T47D (cell line): Measurements from ENCODE around the gene THRSP.
"Not testable (repeated sequence)": the region's sequence is repeated elsewhere in the genome, so short reads cannot be mapped to it uniquely, and the experiment has no call there.

Experiments used
- DNase-seq, 2 experiments: peaks; one replicate each; pipeline versions ENCODE4 v3.0.0 to v3.0.0-alpha.2; 2011 to 2012; ENCODE audit warnings: low read depth in 1 of 2, low spot score in 1 of 2
- JUND ChIP-seq: IDR thresholded peaks from 2 replicates; pipeline ENCODE4 v1.6.1; 2012; ENCODE audit warnings: low read depth
- in situ Hi-C: cut with HindIII; loops from 2 replicates; pipeline ENCODE4 v1.10.0; 2016; ENCODE audit warnings: low sequenced_read_pairs, low pct_unique_long_range_greater_than_20kb

The THRSP gene

DNA sequence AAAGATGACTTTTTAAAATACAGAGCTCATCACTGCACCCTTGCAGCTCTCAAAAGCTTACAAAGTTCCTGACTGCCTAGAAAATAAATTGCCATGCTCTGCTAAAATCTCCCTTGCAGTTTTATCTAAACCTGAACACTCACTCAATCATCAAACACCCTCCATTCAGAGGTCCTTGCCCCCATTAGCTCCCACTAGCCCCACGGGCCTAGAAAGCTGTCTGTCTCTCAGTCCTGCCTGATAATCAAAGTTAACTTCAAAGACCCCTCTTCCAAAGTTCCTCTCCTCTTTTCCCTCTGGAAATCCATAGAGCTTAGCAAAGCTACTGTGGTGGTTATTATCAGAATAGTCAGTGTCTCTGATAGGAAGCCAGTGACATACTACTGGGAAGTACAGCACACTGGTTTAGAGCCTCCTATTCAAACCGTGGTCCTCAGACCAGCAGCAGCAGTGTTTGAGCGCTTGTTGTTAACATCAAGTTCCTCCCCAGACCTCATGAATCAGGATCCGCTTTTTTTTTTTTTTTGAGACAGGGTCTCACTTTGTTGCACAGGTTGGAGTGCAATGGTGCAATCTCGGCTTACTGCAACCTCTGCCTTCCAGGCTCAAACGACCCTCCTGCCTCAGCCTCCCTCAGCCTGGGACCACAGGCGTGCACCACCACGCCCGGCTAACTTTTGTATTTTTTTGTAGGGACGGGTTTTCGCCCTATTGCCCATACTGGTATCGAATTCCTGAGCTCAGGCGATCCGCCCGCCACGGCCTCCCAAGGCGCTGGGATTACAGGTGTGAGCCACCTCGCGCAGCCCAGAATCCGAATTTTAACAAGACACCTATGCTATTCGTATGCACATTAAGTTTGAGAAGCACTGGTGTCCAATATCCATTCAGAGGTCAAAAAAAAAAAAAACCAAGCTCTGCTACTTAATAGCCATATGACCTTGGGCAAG is 14.8 kb downstream of the THRSP start:
- in situ Hi-C loops = no loop called here
- no peak for DNase-seq
- TF ChIP-seq JUND = no peak

DNA sequence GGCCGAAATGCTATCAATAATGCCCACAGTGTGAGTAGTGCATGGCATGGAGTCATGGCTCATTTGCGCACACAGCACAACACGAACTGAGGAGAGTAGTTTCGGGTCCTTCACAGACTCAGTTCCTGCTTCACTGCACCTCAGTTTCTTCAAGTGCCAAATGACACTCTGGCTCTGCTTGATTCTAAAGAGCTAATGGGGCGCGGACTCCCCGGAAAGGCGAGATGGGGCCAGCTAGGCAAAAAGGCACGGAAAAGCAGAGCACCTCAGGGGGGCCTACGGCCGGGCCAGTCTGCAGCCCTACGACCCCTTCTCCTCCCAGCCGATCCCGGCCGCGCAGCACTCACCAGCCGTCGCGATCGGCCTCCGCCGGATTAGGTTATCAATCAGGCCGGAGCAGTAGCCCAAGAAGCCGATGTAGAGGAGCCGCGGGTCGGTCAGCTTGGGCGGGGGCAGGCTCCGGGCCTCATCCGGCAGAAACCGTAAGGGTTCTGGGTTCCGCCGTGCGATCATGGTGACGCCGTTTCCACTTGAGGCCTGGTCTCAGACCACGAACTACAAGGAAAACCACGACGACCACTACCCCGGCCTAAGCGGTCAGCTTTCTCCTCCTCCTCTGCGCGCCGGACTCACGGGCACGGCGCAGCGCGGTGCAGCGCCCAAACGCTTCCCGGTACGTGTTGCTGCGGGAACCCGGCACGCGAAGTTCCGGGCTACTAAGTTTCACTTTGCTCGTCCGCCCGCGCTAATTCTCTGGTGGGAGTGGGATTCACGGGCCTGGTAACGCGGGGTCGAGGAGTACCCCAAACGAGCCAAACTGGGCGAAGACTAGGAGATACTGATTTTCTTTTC is 15.8 kb downstream of the THRSP start, which contains the start of gene NDUFC2:
Gene NDUFC2 (minus strand): TSS at position 631 of the 852 bp plus-strand sequence. CDS start 118 bp downstream, at position 513.
- no peak for TF ChIP-seq JUND
- peak; percentile 77 to 90 for DNase-seq
- in situ Hi-C loops = no loop called here

DNA sequence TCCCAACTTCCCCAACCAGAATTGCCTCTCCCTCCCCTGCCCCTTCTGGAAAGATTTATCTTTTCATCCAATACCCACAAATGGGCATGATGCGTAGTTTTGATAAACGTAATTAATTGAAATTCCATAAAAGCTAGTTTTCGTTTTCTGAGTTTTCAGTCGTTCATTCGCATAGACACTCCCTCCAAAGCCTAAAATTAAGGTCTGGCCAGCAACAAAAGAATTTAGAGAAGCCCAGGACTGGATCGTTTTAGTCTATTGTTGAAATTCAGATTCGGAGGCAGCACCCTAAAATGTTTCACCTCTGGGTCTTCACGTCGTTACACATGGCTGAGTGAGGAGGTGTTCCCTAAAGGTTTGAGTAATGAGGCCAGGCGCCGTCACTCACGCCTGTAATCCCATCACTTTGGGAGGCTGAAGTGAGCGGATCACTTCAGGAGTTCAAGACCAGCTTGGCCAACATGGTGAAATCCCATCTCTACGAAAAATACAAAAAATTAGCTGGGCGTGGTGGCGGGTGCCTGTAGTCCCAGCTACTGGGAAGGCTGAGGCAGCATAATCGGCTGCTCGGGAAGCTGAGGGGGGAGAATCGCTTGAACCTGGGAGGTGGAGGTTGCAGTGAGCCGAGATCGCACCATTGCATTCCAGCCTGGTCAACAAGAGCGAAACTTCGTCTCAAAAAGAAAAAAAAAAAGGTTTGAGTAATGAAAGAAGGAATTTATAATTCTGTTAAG is 16.6 kb downstream of the THRSP start:
- no peak for DNase-seq
- no peak for TF ChIP-seq JUND
- in situ Hi-C loops = no loop called here

DNA sequence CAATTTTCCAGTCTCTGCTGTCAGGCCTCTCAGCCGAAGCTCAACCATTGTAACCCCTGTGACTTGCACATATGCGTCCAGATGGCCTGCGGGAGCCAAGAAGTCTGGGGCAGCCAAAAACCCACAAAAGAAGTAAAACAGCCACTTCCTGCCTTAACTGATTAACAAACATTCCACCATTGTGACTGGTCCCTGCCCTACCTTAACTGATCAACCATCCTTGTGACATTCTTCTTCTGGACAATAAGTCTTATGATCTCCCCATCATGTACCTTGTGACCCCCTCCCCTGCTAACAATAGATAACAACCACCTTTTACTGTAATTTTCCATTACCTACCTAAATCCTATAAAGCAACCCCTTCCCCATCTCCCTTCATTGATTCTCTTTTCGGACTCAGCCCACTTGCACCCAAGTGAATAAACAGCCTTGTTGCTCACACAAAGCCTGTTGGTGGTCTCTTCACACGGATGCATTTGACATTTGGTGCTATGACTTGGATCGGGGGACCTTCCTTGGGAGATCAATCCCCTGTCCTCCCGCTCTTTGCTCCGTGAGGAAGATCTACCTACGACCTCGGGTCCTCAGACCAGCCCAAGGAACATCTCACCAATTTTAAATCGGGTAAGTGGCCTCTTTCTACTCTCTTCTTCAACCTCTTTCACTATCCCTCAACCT is 17.3 kb downstream of the THRSP start:
- in situ Hi-C loops = no loop called here
- TF ChIP-seq JUND = no peak
- no peak for DNase-seq

DNA sequence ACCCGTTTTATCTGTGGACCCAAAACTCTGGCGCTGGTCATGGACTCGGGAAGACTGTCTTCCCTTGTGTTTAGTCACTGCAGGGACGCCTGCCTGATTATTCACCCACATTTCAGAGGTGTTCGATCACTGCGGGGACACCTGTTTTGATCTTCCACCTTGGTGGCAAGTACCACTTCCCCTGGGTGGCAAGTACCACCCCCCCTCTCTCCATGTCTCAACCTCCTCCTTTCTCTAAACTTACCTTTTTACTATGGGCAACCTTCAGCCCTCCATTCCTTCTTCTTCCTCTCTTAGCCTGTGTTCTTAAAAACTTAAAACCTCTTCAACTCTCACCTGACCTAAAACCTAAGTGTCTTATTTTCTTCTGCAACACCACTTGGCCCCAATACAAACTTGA is 17.9 kb downstream of the THRSP start:
- no peak for DNase-seq
- TF ChIP-seq JUND = no peak
- in situ Hi-C loops = no loop called here

DNA sequence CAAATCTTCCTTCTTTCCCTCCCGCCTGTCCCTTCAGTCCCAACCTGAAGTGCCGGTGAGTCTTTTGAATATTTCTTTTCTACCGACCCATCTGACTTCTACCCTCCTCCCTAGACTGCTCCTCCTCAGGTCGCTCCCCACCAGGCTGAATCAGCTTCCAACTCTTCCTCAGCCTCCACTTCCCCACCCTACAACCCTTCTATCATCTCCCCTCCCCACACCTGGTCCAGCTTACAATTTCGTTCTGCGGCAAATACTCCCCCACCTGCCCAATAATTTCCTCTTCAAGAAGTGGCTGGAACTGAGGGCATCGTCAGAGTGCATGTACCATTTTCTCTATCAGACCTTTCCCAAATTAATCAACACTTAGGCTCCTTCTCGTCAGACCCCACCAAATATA is 18.5 kb downstream of the THRSP start:
- in situ Hi-C loops = no loop called here
- no peak for DNase-seq
- no peak for TF ChIP-seq JUND

DNA sequence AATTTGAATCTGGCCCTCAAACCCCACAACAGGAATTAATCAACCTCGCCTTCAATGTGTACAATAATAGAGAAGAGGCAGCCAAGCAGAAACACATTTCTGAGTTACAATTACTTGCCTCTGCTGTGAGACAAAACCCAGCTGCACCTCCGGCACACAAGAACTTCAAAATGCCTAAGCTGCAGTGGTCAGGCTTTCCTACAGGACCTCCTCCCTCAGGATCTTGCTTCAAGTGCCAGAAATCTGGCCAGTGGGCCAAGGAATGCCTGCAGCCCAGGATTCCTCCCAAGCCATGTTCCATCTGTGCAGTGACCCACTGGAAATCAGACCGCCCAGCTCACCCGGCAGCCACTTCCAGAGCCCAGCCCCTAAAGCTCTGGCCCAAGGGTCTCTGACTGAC is 19.4 kb downstream of the THRSP start:
- in situ Hi-C loops = no loop called here
- no peak for TF ChIP-seq JUND
- no peak for DNase-seq

DNA sequence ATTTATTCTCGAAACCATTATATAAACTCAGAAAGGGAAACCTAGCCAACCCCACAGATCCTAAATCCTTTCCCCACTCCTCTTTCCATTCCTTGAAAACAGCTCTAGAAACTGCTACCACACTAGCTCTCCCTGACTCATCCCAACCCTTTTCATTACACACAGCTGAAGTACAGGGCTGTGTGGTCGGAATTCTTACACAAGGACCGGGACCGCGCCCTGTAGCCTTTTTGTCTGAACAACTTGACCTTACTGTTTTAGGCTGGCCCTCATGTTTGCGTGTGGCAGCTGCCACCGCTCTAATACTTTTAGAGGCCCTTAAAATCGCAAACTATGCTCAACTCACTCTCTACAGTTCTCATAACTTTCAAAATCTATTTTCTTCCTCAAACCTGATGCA is 20.8 kb downstream of the THRSP start:
- DNase-seq, in situ Hi-C loops: not testable (repeated sequence)

DNA sequence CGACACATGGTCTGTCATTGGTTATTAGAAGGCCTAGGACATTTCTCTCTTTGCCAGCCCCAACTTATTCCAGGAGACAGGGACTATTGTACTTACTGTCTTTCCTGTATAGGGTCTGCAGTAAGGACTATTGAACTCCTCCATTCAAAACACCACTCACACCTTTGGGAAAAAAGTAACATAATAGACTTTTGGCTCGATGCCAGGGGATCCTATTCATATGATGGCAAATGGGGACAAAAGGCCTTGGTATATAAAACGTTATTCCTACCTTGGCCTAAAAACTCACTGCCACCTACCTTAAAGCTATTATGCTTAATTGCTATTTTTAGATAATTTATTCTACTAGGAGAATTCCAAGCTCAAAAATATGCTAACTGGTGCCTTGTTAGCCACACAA is 22.3 kb downstream of the THRSP start:
- no peak for TF ChIP-seq JUND
- no peak for DNase-seq
- in situ Hi-C loops = no loop called here

DNA sequence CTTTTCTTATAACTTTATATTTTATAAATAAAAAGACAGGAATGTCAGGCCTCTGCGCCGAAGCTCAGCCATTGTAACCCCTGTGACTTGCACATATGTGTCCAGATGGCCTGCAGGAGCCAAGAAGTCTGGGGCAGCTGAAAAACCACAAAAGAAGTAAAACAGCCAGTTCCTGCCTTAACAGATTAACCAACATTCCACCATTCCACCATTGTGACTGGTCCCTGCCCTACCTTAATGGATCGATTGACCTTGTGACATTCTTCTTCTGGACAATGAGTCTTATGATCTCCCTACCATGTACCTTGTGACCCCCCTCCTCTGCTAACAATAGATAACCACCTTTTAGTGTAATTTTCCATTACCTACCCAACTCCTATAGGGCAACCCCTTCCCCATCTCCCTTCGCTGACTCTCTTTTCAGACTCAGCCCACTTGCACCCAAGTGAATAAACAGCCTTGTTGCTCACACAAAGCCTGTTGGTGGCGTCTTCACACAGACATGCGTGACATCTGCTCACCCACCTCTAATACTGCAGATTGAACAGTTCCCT is 22.9 kb downstream of the THRSP start:
- DNase-seq, in situ Hi-C loops: not testable (repeated sequence)

DNA sequence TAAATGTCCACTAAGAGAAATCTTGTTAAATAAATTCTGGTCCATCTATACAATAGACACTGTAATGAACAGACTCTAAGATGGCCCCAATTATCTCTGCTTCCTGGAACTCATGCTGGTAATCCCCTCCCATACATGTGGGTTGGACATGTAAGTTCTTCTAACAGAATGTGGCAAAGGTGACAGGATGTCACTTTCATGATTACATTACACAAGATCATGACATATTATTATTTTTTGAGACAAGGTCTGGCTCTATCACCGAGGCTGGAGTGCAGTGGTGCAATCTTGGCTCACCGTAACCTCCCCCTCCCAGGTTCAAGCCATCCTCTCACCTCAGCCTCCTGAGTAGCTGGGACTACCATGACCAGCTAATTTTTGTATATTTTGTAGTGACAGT is 30.6 kb downstream of the THRSP start:
- no peak for DNase-seq
- no peak for TF ChIP-seq JUND
- in situ Hi-C loops = no loop called here

DNA sequence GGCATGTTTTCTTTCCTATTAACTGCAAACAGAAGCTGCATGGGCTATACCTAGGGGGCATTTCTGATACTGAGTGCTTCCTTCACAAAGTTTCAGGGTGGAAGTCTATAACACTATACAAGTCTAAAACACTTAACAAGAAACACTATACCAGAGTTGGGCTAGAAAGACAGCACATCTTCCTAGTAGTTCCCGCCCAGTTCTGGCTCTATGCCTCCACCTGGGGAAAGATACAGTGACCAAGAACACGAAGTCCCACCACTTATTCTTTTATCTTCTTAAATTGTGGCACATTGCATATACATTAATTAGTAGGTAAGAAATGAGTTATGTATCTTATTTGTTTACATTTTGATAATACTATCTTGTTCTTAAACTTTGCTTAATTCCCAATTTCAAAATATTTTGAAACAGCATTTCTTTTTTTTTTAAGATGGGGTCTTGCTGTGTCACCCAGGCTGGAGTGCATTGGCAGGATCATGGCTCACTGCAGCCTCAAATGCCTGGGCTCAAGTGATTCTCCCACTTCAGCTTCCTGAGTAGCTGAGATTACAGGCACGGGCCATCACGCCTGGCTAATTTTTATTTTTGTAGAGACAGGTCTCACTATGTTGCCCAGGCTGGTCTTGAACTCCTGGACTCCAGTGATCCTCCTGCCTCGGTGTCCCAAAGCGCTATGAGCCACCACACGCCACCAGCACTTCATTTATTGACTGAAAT is 34.2 kb downstream of the THRSP start:
- TF ChIP-seq JUND = no peak
- no peak for DNase-seq
- in situ Hi-C loops = no loop called here
